ENCODE results near the gene ARHGEF4. TPM values are rescaled to one million over a fixed set of nuclear protein-coding genes. Genes with fewer than 3 reads are reported as not detected.

ARHGEF4 gene
- total RNA-seq, 1 experiment from 2014 or later: 12.6 TPM

DNA sequence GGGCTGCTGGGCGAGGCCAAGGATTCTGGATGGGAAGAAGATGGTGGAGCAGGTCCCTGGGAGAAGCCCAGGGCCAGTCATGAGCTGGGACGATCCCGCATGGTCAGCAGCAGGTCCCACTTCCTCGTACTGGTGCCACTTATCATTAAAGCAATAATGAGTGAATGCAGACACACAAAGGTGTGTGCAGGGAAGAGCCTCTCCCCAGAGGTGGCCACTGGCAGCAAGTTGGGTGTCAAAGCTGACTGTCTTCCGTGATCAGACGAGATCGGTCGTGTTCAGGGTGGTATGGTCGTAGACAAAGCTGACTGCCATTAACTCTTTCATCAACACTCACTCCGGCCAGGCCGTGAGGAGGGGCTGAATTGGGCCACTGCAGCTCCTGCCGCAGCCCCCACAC is 10.3 kb upstream of the ARHGEF4 start:
- Histone ChIP-seq H3K23ac (ENCODE audit: insufficient read length, low read depth, low read length) (no peak overlapping the region), H3K4me1 (ENCODE audit: insufficient read depth, low read length) (no peaks in the 10 kb centered on the region; the same call in 1 of the 2 replicates), H3K18ac (ENCODE audit: insufficient read length, low read depth, low read length) (no peak overlapping the region), H2BK5ac (ENCODE audit: insufficient read length, low read length) (no peak overlapping the region), H3K79me1 (ENCODE audit: insufficient read depth, low read depth, low read length, poor library complexity, severe bottlenecking) (no peaks in the 10 kb centered on the region), H3K56ac (ENCODE audit: insufficient read length, low read depth, low read length) (no peak overlapping the region), H3K4ac (ENCODE audit: low read depth, low read length) (no peak overlapping the region), H2AK5ac (ENCODE audit: insufficient read length, low read length) (no peak overlapping the region), H3K4me2 (ENCODE audit: insufficient read depth, insufficient read length, low read length) (no peak overlapping the region), H3K79me2 (ENCODE audit: insufficient read depth, low read length) (no peaks in the 10 kb centered on the region), H3K9ac (ENCODE audit: extremely low read depth, insufficient read length, low read length) (no peak overlapping the region), H3K27ac (ENCODE audit: insufficient read length, low read depth, low read length) (no peak overlapping the region), H4K91ac (ENCODE audit: insufficient read length, low read depth, low read length) (no peak overlapping the region), H3K23me2 (ENCODE audit: insufficient read length, low read depth, low read length, poor library complexity, severe bottlenecking) (no peaks in the 10 kb centered on the region), H3K9me3 (ENCODE audit: control insufficient read depth, low read depth, low read length) (no peaks in the 10 kb centered on the region), H2AFZ (ENCODE audit: low read length) (no peak overlapping the region), H2BK15ac (ENCODE audit: low read depth, low read length) (no peak overlapping the region), H3K27me3 (ENCODE audit: insufficient read depth, low read length) (no peaks in the 10 kb centered on the region), H2BK20ac (ENCODE audit: low read depth, low read length, poor library complexity, severe bottlenecking) (no peak overlapping the region), H3K14ac (ENCODE audit: insufficient read depth, low read length) (no peak overlapping the region), H3T11ph (ENCODE audit: low read length) (no peak overlapping the region), H4K8ac (replicated peaks; ENCODE audit: insufficient read length, low read depth, low read length) (no peak overlapping the region), H4K20me1 (ENCODE audit: control insufficient read depth, insufficient read depth, insufficient read length) (no peaks in the 10 kb centered on the region), H4K5ac (ENCODE audit: insufficient read length, low read depth, low read length) (no peak overlapping the region), H2BK120ac (ENCODE audit: low read depth, low read length, poor library complexity, severe bottlenecking) (no peak overlapping the region), H2BK12ac (ENCODE audit: insufficient read length, low read depth, low read length) (no peak overlapping the region)
- peaks cover 36 to 52% of the 10 kb centered on the region in 2 experiments for H3K4me1 Mint-ChIP-seq
- DNase-seq: no peak
- H3K4me3 Mint-ChIP-seq: no peak overlapping the region; a peak in 1 of 5 replicates
- WGBS (ENCODE audit: extremely low coverage, insufficient read length, low lambda C conversion rate): no CpG with 5 or more reads among the region's 12 CpGs
- no peak overlapping the region; a peak in 1 of 7 replicates for H3K27ac Mint-ChIP-seq
- TF ChIP-seq CTCF (conservative IDR thresholded peaks at IDR 0.05): no peak
- H3K36me3 Mint-ChIP-seq (ENCODE audit: insufficient read depth in 1 of 3, low read depth in 3 of 3): no peaks in the 10 kb centered on the region
- no peaks in the 10 kb centered on the region for H3K9me3 Mint-ChIP-seq
- peaks cover 3% of the 10 kb centered on the region for H3K27me3 Mint-ChIP-seq (ENCODE audit: low read depth)
